Loucy (cell line): ENCODE data around the gene MSANTD1.

Experiments used
- EZH2phosphoT487 ChIP-seq: fragments of 200-600 bp; IDR thresholded peaks from 2 replicates; pipeline ENCODE4 v1.6.1; 2018; ENCODE audit warnings: antibody characterized with exemption, mild to moderate bottlenecking, moderate library complexity, borderline replicate concordance
- TF ChIP-seq, protein P1 (sequence below): fragments of 200-600 bp; sonication (generic); conservative IDR thresholded peaks from 2 replicates; pipeline ENCODE4 v1.5.1; 2014; ENCODE audit warnings: mild to moderate bottlenecking, antibody characterized with exemption, low read length

DNA sequence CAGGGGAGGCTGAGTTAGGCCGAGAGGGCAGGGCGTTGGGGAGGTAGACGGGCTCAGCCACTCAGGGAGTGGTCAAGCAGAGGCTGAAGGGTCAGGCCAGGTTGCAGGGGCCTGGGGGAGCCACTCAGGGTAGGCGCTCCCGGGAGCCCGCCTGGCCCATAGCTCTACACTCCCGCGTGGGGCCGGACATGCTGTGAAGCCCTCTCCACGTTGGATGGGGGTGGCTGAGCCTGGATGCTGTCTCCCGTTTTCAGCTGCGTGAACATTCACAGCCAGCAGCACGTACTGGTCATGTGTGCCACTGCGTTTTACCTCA, 14.0 kb upstream of the MSANTD1 start:
- TF ChIP-seq, protein P1, sequence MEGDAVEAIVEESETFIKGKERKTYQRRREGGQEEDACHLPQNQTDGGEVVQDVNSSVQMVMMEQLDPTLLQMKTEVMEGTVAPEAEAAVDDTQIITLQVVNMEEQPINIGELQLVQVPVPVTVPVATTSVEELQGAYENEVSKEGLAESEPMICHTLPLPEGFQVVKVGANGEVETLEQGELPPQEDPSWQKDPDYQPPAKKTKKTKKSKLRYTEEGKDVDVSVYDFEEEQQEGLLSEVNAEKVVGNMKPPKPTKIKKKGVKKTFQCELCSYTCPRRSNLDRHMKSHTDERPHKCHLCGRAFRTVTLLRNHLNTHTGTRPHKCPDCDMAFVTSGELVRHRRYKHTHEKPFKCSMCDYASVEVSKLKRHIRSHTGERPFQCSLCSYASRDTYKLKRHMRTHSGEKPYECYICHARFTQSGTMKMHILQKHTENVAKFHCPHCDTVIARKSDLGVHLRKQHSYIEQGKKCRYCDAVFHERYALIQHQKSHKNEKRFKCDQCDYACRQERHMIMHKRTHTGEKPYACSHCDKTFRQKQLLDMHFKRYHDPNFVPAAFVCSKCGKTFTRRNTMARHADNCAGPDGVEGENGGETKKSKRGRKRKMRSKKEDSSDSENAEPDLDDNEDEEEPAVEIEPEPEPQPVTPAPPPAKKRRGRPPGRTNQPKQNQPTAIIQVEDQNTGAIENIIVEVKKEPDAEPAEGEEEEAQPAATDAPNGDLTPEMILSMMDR, result no peak
- no peak for TF ChIP-seq EZH2phosphoT487
